GM12892 (cell line): ENCODE data around the gene ZNF511.
A peak's percentile ranks its signal among the peaks of the same experiment; 100 is the strongest.
"Not testable (repeated sequence)": the region's sequence is repeated elsewhere in the genome, so short reads cannot be mapped to it uniquely, and the experiment has no call there.

Source experiments
- DNase-seq: peaks from one replicate; pipeline ENCODE4 v3.0.0; 2011; ENCODE audit not compliant: insufficient read length
- FAIRE-seq: peaks from 2 replicates; lab custom pipeline; 2011; peaks lifted over from hg19 to GRCh38; lab: Jason Lieb, UNC
- POLR2A ChIP-seq: IDR thresholded peaks from 2 replicates; pipeline ENCODE4 v1.6.1; 2011; ENCODE audit warnings: low read depth, low read length, control low read depth
- POLR2AphosphoS5 ChIP-seq: IDR thresholded peaks from 2 replicates; pipeline ENCODE4 v1.6.1; 2011; ENCODE audit warnings: low read depth, low read length, control low read depth
- TAF1 ChIP-seq: IDR thresholded peaks from 2 replicates; pipeline ENCODE4 v1.6.1; 2011; ENCODE audit warnings: low read depth, mild to moderate bottlenecking, control low read depth, low read length, borderline replicate concordance

Gene ZNF511

DNA sequence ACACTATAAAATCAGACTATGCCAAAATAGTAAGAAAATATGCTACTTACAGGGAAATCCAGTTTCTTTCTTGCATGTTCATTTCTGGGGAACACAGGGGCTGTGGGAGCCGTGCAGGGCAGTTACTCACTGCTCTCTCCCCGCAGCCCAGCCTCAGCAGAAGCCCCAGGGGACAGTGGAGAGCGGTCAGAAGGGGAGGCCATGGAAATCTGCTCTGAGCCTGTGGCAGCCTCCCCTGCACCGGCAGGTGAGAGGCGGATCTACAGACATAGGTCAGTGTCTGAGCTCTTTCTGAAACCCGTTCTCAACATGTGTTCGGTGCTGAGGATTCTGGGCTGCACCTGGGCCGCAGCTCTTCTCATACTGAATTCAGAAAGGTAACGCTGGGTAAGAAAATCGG, 2.9 kb downstream of the ZNF511 start:
- no peak for FAIRE-seq
- TF ChIP-seq TAF1 (no peak), POLR2AphosphoS5 (no peak), POLR2A (no peak)

GRCh38 chr10:133312016-133312768, 3.5 kb downstream of the ZNF511 start:
- TF ChIP-seq POLR2A (no peak), TAF1 (no peak), POLR2AphosphoS5 (no peak)
- no peak for FAIRE-seq

More for the DNA sequence above, 2.9 kb downstream of the ZNF511 start:
- DNase-seq = no peak

DNA sequence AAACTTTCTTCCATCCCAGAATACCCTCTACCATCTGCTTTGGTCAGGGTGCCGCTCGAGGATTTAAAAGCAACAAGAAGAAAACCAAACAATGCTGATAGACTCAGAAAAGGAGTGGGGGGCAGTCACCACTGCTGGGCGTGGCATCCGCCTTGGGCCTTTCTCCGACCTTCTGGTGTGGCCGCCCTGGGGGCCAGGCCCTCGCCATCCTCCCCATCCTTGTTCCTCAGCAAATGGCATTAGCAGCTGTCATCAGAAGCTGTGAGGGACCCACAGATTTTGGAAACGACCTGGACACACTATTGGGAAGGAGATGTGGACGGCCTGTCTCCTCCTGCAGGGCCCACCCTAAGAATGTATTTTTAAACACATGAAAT, 4.0 kb downstream of the ZNF511 start:
- TF ChIP-seq POLR2AphosphoS5 = no peak
- no peak for TF ChIP-seq POLR2A
- no peak for TF ChIP-seq TAF1
- DNase-seq (no peak), FAIRE-seq (no peak)

More at GRCh38 chr10:133312016-133312768, 3.5 kb downstream of the ZNF511 start:
- DNase-seq = no peak

GRCh38 chr10:133313192-133313591, 4.5 kb downstream of the ZNF511 start:
- no peak for TF ChIP-seq POLR2AphosphoS5
- DNase-seq (no peak), FAIRE-seq (no peak)

DNA sequence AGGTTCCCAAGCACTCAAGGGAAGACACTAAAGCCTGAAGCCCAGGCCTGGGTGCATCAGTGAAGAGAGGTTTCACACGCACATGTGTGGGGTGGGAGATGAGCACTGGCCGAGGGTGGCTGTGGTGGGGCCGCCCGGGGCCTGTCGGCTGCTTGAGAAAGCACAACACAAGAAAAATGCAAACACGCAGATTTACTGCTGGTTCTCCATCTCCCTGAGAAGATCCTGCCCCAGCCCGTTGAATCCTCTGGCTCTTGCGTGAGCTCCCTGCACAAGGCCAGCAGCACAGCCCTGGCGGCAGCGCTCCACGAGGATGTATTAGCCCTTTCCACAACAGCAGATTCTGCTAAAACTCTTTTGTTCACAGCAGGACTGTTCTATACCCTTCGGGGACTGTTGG, 6.2 kb downstream of the ZNF511 start:
- TF ChIP-seq POLR2AphosphoS5 = no peak
- no peak for TF ChIP-seq POLR2A
- no peak for TF ChIP-seq TAF1
- FAIRE-seq (no peak), DNase-seq (no peak)

DNA sequence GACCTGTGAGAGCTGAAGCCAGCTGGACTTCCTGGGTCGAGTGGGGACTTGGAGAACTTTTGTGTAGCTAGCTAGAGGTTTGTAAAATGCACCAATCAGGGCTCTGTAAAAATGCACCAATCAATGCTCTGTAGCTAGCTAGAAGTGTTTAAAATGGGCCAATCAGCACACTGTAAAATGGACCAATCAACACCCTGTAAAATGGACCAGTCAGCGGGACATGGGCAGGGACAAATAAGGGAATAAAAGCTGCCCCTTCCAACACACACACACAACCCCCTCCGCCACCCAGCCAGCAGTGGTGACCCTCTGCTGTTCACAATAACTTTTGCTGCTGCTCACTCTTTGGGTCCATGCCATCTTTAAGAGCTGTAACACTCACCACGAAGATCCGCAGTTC, 7.1 kb downstream of the ZNF511 start:
- peak; percentile 82 for FAIRE-seq
- DNase-seq = no peak
- TF ChIP-seq POLR2A (no peak), POLR2AphosphoS5 (no peak), TAF1 (no peak)

DNA sequence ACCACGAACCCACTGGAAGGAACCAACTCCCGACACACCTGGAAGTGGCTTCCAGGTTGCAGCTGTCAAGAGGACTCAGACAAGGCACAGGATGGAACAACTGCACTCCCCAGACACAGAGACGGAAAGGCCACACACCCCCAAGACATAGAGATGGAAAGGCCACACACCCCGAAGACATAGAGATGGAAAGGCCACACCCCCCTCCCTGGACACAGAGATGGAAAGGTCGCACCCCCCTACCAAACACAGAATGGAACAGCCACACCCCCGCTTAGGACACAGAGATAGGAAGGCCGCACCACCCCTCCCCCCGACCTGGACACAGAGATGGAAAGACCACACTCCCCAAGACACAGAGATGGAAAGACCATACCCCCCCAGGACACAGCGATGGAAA, 7.6 kb downstream of the ZNF511 start:
- no peak for FAIRE-seq
- TF ChIP-seq POLR2A = no peak
- no peak for TF ChIP-seq POLR2AphosphoS5
- no peak for TF ChIP-seq TAF1

GRCh38 chr10:133316732-133317131, 8.0 kb downstream of the ZNF511 start:
- FAIRE-seq (no peak), DNase-seq (no peak)
- TF ChIP-seq POLR2AphosphoS5 = no peak

More for the DNA sequence above, 7.6 kb downstream of the ZNF511 start:
- no peak for DNase-seq

- DNase-seq (peak; percentile 65), FAIRE-seq (no peak)
- no peak for TF ChIP-seq POLR2A
- no peak for TF ChIP-seq TAF1
- no peak for TF ChIP-seq POLR2AphosphoS5
These were observed 9.9 kb downstream of the ZNF511 start for GRCh38 chr10:133318494-133319127.

- FAIRE-seq, DNase-seq: not testable (repeated sequence)
These were observed 12.2 kb downstream of the ZNF511 start for GRCh38 chr10:133320852-133321422.

- FAIRE-seq, DNase-seq: not testable (repeated sequence)
These were observed 13.5 kb downstream of the ZNF511 start for GRCh38 chr10:133322064-133322709.
